Measurements from ENCODE around the gene SCRN2.

GRCh38 chr17:47879028-47879585 lies 38.0 kb upstream of the SCRN2 start:
- TF ChIP-seq CTCF (IDR thresholded peaks at IDR 0.05; ENCODE audit: insufficient read depth, low read length) = no peak
- TF ChIP-seq REST (IDR thresholded peaks at IDR 0.05; ENCODE audit: insufficient replicate concordance, low read depth) = no peak
- TF ChIP-seq GABPA (IDR thresholded peaks at IDR 0.05; ENCODE audit: low read depth) = no peak
- TF ChIP-seq POLR2AphosphoS5 (IDR thresholded peaks at IDR 0.05; ENCODE audit: low read depth) = no peak
- no peak for TF ChIP-seq SPI1 (IDR thresholded peaks at IDR 0.05; ENCODE audit: borderline replicate concordance, low read depth)

All from HL-60 (cell line).